HCT116 (cell line): ENCODE measurements around the gene TGFBR1.

Experiments
- CEBPB ChIP-seq: IDR thresholded peaks from 2 replicates; pipeline ENCODE4 v1.6.1; 2012; ENCODE audit warnings: low read depth
- CTCF ChIP-seq, 3 experiments: fragments of 200-600 bp in 1 of 3; sonication (generic) in 1 of 3; IDR thresholded peaks in 2 of 3; conservative IDR thresholded peaks in 1 of 3; 2 replicates each; pipeline ENCODE4 v1.5.1; 2012 to 2017; ENCODE audit warnings: low read depth in 2 of 3, low read length in 2 of 3, antibody characterized with exemption in 1 of 3, borderline replicate concordance in 1 of 3, control low read depth in 1 of 3, mild to moderate bottlenecking in 1 of 3, mixed read lengths in 1 of 3, mixed run types in 1 of 3, moderate library complexity in 1 of 3; ENCODE audit not compliant: insufficient read depth in 1 of 3
- ELF1 ChIP-seq: IDR thresholded peaks from 2 replicates; pipeline ENCODE4 v1.6.1; 2012; ENCODE audit warnings: low read depth, borderline replicate concordance
- EZH2 ChIP-seq: fragments of 200-600 bp; sonication (generic); IDR thresholded peaks from 2 replicates; pipeline ENCODE4 v1.6.1; 2017; ENCODE audit warnings: antibody characterized with exemption, mixed run types
- EZH2phosphoT487 ChIP-seq: fragments of 200-600 bp; IDR thresholded peaks from 2 replicates; pipeline ENCODE4 v1.6.1; 2018; ENCODE audit warnings: antibody characterized with exemption, borderline replicate concordance
- JUND ChIP-seq: IDR thresholded peaks from 2 replicates; pipeline ENCODE4 v1.6.1; 2012
- POLR2A ChIP-seq: IDR thresholded peaks from 2 replicates; pipeline ENCODE4 v1.7.0; 2011; ENCODE audit warnings: borderline replicate concordance; ENCODE audit not compliant: insufficient read depth, insufficient read length; ENCODE audit errors: extremely low read depth
- POLR2AphosphoS5 ChIP-seq: IDR thresholded peaks from 2 replicates; pipeline ENCODE4 v1.6.1; 2011; ENCODE audit warnings: mild to moderate bottlenecking, low read depth, low read length, moderate library complexity
- RAD21 ChIP-seq: IDR thresholded peaks from 2 replicates; pipeline ENCODE4 v1.6.1; 2012; ENCODE audit warnings: low read depth, mild to moderate bottlenecking
- REST ChIP-seq: IDR thresholded peaks from 2 replicates; pipeline ENCODE4 v1.6.1; 2012; ENCODE audit warnings: low read depth
- SIN3A ChIP-seq: IDR thresholded peaks from 2 replicates; pipeline ENCODE4 v1.6.1; 2012; ENCODE audit warnings: low read depth
- SP1 ChIP-seq: IDR thresholded peaks from 2 replicates; pipeline ENCODE4 v1.6.1; 2012; ENCODE audit warnings: low read depth
- YY1 ChIP-seq: IDR thresholded peaks from 2 replicates; pipeline ENCODE4 v1.6.1; 2011; ENCODE audit warnings: low read length, low read depth, moderate library complexity, mild to moderate bottlenecking; ENCODE audit not compliant: insufficient replicate concordance; ENCODE audit errors: extremely low read depth
- ZBTB33 ChIP-seq: IDR thresholded peaks from 2 replicates; pipeline ENCODE4 v1.6.1; 2011; ENCODE audit warnings: mild to moderate bottlenecking, low read length, moderate library complexity; ENCODE audit not compliant: insufficient replicate concordance; ENCODE audit errors: extremely low read depth

- TF ChIP-seq SP1 (no peak), CTCF (IDR thresholded peaks at IDR 0.05 in 2 of 3, conservative IDR thresholded peaks at IDR 0.05 in 1 of 3; ENCODE audit: borderline replicate concordance in 1 of 3, insufficient read depth in 1 of 3, low read depth in 2 of 3, low read length in 2 of 3) (no peak), POLR2A (no peak), EZH2 (no peak), YY1 (no peak), EZH2phosphoT487 (no peak), JUND (no peak), CEBPB (no peak), SIN3A (no peak), RAD21 (no peak), POLR2AphosphoS5 (no peak), ELF1 (no peak), ZBTB33 (no peak), REST (no peak)
These were observed 33.7 kb downstream of the TGFBR1 start for GRCh38 chr9:99138424-99139284.
